Brain microvascular endothelial cell (primary cell): ENCODE results near the gene CGRRF1.
A peak's percentile ranks its signal among the peaks of the same experiment; 100 is the strongest.

Source experiments
- DNase-seq: peaks from one replicate; pipeline ENCODE4 v3.0.0-alpha.2; 2020
- H3K27ac ChIP-seq: fragments of 250-450 bp; sonication (Bioruptor Pico); 2 replicates; pipeline ENCODE4 v1.5.1; 2020; ENCODE audit warnings: mild to moderate bottlenecking, moderate library complexity
- H3K27me3 ChIP-seq: fragments of 250-450 bp; sonication (Bioruptor Pico); replicated peaks from 2 replicates; pipeline ENCODE4 v1.5.1; 2020; ENCODE audit warnings: mild to moderate bottlenecking
- H3K36me3 ChIP-seq: fragments of 250-450 bp; sonication (Bioruptor Pico); replicated peaks from 2 replicates; pipeline ENCODE4 v1.5.1; 2020; ENCODE audit warnings: mild to moderate bottlenecking
- H3K4me3 ChIP-seq: 2 replicates; pipeline ENCODE4 v1.5.1; 2011; ENCODE audit warnings: low read depth, mild to moderate bottlenecking, control low read depth, low read length, moderate library complexity
- in situ Hi-C: cut with HindIII; loops from 2 replicates; pipeline ENCODE4 v1.10.0; 2017; ENCODE audit warnings: low sequenced_read_pairs, low pct_ligation_motif_present
- TF ChIP-seq, protein P1 (sequence below): IDR thresholded peaks from 2 replicates; pipeline ENCODE4 v1.5.1; 2011; ENCODE audit warnings: low read depth, mild to moderate bottlenecking, moderate library complexity, low read length, control low read depth, inconsistent platforms; ENCODE audit errors: missing control alignments

CGRRF1 gene

DNA sequence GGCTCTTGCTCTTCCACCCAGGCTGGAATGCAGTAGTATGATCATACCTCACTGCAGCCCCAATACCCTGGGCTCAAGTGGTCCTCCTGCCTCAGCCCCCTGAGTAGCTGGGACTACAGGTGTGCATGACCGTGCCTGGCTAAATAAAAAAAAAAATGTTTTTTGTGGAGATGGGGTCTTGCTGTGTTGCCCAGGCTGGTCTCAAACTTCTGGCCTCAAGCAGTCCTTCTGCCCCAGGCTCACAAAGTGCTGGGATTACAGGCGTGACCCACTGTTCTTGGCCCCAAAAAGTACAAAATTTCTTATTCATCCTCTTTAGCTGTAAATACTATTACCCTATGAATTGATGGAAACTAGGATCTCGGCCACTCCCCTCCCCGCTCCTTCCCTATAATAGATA, 14.7 kb downstream of the CGRRF1 start:
- Histone ChIP-seq H3K4me3 (no peak overlapping the region), H3K27me3 (no peaks in the 10 kb centered on the region), H3K27ac (no peak overlapping the region), H3K36me3 (peaks cover 6% of the 10 kb centered on the region)
- in situ Hi-C loops: no loop called here
- no peak for DNase-seq
- TF ChIP-seq, protein P1, sequence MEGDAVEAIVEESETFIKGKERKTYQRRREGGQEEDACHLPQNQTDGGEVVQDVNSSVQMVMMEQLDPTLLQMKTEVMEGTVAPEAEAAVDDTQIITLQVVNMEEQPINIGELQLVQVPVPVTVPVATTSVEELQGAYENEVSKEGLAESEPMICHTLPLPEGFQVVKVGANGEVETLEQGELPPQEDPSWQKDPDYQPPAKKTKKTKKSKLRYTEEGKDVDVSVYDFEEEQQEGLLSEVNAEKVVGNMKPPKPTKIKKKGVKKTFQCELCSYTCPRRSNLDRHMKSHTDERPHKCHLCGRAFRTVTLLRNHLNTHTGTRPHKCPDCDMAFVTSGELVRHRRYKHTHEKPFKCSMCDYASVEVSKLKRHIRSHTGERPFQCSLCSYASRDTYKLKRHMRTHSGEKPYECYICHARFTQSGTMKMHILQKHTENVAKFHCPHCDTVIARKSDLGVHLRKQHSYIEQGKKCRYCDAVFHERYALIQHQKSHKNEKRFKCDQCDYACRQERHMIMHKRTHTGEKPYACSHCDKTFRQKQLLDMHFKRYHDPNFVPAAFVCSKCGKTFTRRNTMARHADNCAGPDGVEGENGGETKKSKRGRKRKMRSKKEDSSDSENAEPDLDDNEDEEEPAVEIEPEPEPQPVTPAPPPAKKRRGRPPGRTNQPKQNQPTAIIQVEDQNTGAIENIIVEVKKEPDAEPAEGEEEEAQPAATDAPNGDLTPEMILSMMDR: no peak

DNA sequence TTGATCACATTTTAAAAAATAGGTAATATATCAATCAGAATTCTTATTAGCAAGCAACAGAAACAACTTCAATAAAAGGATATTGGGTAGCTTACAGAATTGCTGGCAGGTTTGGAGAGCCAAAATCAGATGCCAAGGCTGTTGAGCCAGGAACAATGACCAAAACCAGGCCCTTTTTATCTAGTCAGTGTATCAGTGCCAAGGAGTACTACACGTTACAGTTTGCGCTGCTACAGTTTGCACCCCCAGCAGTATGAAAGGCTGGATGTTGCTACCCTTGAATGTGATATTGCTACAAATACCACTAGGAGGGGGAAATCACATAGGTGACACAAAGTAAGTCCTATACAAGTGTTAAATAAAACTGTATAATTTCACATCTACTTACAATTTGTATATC, 19.3 kb downstream of the CGRRF1 start:
- Histone ChIP-seq H3K36me3 (peaks cover 6% of the 10 kb centered on the region), H3K27me3 (no peaks in the 10 kb centered on the region), H3K27ac (no peak overlapping the region), H3K4me3 (no peak overlapping the region)
- no peak for DNase-seq
- TF ChIP-seq, protein P1: no peak
- in situ Hi-C loops: no loop called here

DNA sequence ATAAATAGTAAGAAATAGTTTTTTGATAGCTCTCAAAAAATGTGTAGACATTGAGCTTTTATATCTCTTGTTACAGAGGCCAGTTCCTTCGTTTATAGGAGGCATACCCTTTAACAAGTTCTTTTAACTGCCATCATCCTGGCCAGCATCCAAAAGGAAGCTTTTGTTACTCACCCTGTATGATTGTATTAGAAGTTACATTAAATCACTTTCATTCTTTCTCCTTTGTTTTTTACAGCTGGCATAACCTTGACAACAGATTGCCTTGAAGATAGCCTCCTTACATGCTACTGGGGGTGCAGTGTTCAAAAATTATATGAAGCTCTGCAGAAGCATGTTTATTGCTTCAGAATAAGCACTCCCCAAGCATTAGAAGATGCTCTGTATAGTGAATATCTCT, 20.1 kb downstream of the CGRRF1 start:
- no peak overlapping the region for H3K27ac ChIP-seq
- in situ Hi-C loops: no loop called here
- peaks cover 6% of the 10 kb centered on the region for H3K36me3 ChIP-seq
- no peaks in the 10 kb centered on the region for H3K27me3 ChIP-seq
- peak; percentile 63 for DNase-seq
- TF ChIP-seq, protein P1: no peak
- H3K4me3 ChIP-seq: no peak overlapping the region

DNA sequence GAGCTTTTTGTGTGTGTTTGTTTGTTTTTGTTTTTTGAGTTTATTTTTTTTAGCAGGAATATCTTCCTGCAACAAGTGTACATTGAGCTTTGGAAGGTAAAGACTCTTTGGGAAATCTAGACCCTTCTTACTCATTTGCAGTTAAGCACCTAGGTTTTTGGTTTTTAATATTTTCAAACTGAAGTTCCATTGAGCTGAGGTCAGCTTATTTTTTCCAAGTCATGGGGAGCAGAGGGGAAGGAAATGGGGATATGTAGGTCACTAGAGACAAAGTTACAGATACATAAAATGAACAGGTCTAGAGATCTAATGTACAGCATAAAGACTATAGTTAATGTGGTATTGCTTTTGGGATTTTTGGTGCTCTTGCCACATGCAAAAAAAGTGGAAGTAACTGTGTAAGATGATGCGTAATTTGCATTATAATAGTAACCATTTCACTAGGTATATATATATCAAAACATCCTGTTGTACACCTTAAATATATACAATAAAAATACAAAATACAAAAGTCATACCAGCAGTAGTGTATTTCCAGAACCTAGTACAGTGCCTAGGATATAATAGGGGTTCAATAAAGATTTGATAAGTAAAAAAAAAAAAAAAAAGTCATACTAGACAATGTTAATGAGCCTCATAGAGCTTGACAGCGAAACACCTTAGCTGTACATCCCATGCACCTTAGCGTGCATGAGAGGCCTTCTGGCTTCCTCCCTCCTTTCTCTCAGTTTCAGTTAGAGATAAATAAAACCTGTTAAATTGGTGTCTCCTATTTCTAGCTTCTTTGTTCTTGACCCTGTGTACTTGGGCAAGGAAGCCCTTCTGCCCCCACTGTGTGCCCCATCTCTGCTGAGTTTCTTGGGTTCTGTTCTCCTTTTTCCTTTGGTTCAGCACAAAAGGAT, 22.7 kb downstream of the CGRRF1 start:
- DNase-seq: no peak
- Histone ChIP-seq H3K4me3 (no peak overlapping the region), H3K36me3 (no peaks in the 10 kb centered on the region), H3K27ac (no peak overlapping the region), H3K27me3 (no peaks in the 10 kb centered on the region)
- in situ Hi-C loops: no loop called here
- TF ChIP-seq, protein P1: no peak

DNA sequence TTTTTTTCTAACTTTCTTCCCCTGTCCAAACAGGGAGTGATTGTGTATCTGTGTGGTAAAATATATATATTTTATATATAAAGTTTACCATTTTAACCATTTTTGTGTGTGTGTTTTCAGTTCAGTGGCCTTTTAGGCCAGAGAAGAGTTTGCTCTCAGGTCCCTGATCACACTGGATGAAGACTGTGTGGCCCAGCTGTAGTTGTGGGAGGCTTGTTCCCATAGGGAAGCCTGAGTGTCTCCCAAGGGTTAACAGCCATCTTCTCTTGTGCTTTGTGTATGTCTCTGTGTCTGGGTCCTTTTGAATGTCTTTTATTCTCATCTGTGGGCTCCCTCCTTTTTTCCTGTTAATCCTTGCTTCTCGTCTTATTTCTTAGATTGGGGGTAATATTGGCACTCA, 23.4 kb downstream of the CGRRF1 start:
- TF ChIP-seq, protein P1: no peak
- in situ Hi-C loops: no loop called here

DNA sequence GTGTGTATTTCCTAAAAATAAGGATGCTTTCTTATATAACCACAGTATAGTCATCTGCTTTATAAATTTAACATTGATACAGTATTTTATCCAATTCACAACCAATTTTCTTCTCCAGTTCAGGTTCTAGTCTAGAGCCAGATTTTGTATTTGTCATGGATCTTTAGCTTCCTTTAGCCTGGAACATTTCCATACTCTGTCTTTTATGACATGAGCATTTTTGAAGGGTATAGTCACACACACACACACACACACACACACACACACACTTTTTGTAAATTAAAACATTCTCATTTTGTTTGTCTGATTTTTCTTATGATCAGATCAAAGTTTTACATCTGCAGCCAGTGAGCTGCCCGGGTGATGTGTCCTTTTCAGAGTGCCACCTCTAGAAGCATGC, 25.4 kb downstream of the CGRRF1 start:
- TF ChIP-seq, protein P1: no peak
- DNase-seq: no peak
- Histone ChIP-seq H3K4me3 (no peak overlapping the region), H3K27ac (no peak overlapping the region), H3K36me3 (no peaks in the 10 kb centered on the region), H3K27me3 (no peaks in the 10 kb centered on the region)
- in situ Hi-C loops: no loop called here

More for the DNA sequence above, 23.4 kb downstream of the CGRRF1 start:
- Histone ChIP-seq H3K36me3 (no peaks in the 10 kb centered on the region), H3K4me3 (no peak overlapping the region), H3K27me3 (no peaks in the 10 kb centered on the region), H3K27ac (no peak overlapping the region)
- DNase-seq: no peak
